Stomach (tissue), 4 donors: ENCODE data around the gene SPECC1.

Experiments
- EP300 ChIP-seq: sonication (generic); formaldehyde crosslinking; IDR thresholded peaks from one replicate; pipeline ENCODE4 v1.6.1; 2017; ENCODE audit warnings: antibody characterized with exemption
- POLR2A ChIP-seq, 4 donors: fragments of 450-650 bp; IDR thresholded peaks; one replicate each; pipeline ENCODE4 v1.6.1; 2016; ENCODE audit warnings: antibody characterized with exemption in 4 of 4, control low read depth in 2 of 4, mild to moderate bottlenecking in 1 of 4, moderate library complexity in 1 of 4
- TF ChIP-seq, protein P1 (sequence below), 7 experiments: fragments of 450-650 bp in 4 of 7; fragments of 200-600 bp in 3 of 7; sonication (generic) in 3 of 7; IDR thresholded peaks; one replicate each; pipeline ENCODE4 v1.5.1; 2016 to 2019; ENCODE audit warnings: antibody characterized with exemption in 7 of 7, control low read depth in 2 of 7, mild to moderate bottlenecking in 1 of 7

DNA sequence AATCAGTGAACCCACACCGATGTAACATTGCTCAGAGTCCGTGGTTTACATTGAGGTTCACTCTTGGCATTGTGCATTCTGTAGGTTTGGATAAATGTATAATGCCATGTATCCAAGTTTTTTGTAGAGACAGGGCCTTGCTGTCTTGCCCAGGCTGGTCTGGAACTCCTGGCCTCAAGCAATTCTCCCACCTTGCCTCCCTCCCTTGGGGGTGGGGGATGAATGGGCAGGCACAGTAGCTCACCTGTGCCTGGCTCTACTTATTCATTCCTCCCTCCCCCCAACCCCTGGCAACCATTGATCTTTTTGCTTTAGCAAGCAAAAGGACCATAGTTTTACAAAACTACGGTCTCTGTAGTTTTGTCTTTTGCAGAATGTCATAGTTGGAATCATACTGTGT lies 181.4 kb downstream of the SPECC1 start:
- TF ChIP-seq, protein P1, sequence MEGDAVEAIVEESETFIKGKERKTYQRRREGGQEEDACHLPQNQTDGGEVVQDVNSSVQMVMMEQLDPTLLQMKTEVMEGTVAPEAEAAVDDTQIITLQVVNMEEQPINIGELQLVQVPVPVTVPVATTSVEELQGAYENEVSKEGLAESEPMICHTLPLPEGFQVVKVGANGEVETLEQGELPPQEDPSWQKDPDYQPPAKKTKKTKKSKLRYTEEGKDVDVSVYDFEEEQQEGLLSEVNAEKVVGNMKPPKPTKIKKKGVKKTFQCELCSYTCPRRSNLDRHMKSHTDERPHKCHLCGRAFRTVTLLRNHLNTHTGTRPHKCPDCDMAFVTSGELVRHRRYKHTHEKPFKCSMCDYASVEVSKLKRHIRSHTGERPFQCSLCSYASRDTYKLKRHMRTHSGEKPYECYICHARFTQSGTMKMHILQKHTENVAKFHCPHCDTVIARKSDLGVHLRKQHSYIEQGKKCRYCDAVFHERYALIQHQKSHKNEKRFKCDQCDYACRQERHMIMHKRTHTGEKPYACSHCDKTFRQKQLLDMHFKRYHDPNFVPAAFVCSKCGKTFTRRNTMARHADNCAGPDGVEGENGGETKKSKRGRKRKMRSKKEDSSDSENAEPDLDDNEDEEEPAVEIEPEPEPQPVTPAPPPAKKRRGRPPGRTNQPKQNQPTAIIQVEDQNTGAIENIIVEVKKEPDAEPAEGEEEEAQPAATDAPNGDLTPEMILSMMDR (IDR thresholded peaks at IDR 0.05), result no peak
- TF ChIP-seq EP300 (no peak), POLR2A (IDR thresholded peaks at IDR 0.05) (no peak)
